GM13976 (cell line): ENCODE results near the gene NECTIN1.

Experiments used
- DNase-seq: peaks from one replicate; pipeline ENCODE4 v3.0.0; 2012; ENCODE audit warnings: low spot score
- in situ Hi-C: fragments of 300-500 bp; cut with MboI; formaldehyde crosslinking; loops from one replicate; pipeline ENCODE4 v1.12.0; 2022; ENCODE audit warnings: low sequenced_read_pairs, mixed read lengths, inconsistent platforms; ENCODE audit not compliant: unreplicated experiment
- TF ChIP-seq, protein P1 (sequence below): IDR thresholded peaks from 2 replicates; pipeline ENCODE4 v1.5.1; 2012; ENCODE audit warnings: borderline replicate concordance, mild to moderate bottlenecking; ENCODE audit not compliant: insufficient read depth; ENCODE audit errors: extremely low read depth, missing control alignments, control extremely low read depth

Gene NECTIN1

DNA sequence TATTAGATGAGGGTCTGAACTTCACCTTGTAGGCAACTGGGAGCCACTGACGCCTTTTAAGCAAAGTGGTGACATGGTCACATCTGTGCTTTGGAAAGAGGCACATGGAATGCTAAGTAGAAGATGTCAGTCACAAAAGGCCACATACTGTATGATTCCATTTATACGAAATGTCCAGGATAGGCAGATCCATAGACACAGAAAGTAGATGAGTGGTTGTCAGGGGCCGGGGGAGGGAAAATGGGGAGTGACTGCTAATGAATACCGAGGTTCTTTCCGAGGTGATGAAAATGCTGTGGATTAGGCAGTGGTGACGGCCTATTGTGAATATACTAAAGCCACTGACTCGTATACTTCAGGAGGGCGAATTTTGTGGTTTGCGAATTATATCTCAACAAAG lies 20.6 kb downstream of the NECTIN1 start:
- in situ Hi-C loops = no loop called here
- DNase-seq = no peak
- TF ChIP-seq, protein P1, sequence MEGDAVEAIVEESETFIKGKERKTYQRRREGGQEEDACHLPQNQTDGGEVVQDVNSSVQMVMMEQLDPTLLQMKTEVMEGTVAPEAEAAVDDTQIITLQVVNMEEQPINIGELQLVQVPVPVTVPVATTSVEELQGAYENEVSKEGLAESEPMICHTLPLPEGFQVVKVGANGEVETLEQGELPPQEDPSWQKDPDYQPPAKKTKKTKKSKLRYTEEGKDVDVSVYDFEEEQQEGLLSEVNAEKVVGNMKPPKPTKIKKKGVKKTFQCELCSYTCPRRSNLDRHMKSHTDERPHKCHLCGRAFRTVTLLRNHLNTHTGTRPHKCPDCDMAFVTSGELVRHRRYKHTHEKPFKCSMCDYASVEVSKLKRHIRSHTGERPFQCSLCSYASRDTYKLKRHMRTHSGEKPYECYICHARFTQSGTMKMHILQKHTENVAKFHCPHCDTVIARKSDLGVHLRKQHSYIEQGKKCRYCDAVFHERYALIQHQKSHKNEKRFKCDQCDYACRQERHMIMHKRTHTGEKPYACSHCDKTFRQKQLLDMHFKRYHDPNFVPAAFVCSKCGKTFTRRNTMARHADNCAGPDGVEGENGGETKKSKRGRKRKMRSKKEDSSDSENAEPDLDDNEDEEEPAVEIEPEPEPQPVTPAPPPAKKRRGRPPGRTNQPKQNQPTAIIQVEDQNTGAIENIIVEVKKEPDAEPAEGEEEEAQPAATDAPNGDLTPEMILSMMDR = no peak

DNA sequence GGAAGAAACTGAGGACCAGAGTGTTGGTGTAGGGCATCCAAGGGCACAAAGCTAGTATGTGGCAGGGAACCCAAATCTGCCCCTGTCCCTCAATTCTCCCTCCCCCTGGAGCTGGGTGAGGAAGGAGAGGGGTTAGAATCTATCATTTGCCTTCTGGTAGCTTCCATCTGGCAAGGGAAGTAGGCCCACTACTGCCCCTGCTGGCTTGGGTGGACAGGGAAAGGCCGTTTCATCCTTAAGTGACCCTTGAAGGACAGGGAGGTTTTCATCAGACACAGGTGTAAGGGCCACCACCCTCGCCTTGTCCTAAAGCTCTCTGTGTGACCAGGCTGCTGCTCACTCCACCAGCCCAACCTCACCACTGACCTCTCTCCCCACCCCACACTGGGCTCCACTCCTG lies 22.1 kb downstream of the NECTIN1 start:
- in situ Hi-C loops = no loop called here
- DNase-seq = no peak
- TF ChIP-seq, protein P1 = no peak

DNA sequence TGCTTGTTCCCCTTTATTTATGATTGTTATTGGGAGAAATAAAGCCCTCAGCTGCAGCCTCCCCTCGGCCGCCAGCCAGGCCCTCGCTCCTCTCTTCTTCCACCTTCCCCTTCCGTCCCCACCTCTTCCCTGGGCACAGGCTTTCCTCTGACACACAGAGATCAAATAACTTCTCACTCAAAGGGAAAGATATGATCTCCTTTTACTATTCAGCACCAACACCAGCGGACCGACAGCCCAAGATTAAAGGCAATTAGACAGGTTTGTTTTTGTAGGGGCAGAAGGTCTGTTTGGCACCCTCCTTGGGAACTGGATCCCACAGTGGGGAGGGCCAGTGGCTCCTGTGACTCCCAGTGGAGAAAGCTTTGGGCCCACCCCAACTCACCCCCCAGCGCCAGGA lies 23.0 kb downstream of the NECTIN1 start:
- in situ Hi-C loops = no loop called here
- no peak for DNase-seq
- TF ChIP-seq, protein P1 = no peak

DNA sequence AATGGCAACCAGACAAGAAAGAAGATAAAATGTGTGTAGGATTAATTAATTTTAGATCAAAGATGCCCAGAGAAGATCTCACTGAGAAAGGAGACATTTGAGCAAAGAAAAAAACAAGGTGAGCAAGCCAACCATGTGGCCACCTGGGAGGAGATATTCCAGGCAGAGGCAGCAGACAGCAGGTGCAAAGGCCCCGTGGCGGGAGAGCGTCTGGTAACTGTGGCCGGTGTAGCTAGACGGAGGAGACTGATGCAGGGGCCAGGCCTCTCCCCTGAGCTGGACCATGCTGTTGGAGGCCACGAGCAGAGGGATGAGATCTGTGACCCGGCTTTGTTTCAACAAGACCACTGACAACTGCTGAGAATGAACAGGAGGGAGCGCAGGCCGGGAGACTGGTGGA lies 23.6 kb downstream of the NECTIN1 start:
- in situ Hi-C loops = no loop called here
- TF ChIP-seq, protein P1 = no peak
- DNase-seq = no peak

DNA sequence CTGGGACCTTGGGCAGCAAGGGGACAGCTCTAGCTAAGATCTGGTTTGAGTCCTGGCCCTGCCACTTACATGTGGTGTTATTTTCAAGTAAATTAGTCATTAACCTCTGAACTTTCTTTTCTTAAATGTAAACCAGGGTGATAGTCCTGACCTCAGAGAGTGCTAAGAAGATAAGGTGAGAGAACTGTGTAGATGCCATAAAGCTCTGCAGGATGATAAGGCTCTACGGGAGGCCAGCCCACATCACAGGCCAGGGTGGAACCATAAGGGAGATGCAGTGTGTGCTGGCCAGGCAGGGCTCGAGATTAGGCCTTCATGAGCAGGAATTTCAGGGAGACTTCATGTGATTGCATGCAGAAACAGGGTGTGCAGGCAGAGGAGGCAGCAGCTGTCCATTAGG lies 24.2 kb downstream of the NECTIN1 start:
- TF ChIP-seq, protein P1 = no peak
- DNase-seq = no peak
- in situ Hi-C loops = no loop called here

DNA sequence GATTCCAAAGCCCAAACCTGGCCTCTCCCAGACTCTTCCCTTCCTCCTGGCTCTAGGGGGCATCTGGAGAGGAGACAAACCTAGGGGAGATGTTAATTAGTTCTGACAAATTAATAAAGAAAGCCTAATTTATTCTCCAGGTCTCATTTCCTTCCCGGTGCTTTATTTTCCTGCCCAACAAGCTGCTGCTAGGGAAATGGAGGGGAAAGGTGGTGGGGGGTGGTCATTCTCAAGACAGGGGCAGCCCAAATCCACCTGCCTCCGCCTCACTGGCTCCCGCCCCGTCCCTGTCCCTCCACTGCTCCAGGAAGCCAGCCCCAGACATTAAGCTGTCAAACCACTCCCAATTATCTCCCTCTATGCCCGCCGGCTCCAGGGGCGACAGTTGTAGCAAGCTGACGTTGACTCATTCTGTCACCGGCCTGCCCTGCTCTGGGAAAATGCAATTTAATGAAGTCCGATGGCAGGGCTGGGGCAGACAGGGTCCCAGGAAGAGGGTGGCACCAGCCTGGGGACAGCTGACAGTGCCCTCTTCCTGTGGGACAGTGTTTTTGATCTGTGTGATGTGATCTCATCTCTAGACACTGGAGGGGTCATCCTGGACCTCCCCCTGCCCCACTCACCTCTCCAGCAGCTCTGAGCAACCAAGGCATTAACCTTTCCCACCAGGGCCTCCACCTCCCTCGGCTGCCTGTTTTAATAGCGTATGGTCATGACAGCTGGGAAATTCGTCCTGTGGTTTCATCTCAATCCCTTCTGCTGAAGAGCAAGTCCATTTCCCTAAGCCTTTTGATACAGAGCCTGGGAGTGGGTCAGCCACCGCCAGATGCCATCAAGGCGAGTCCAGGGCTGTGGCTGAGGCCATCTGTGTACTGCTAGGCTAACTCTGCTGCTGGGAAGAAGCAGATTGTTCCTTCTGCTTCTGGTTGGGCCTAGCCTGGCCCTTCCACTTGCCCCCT lies 27.1 kb downstream of the NECTIN1 start:
- TF ChIP-seq, protein P1 = no peak
- DNase-seq = no peak
- in situ Hi-C loops = no loop called here
